ENCODE data around the gene PIEZO1. TPM values are rescaled to one million over a fixed set of nuclear protein-coding genes. Genes with fewer than 3 reads are reported as not detected.

Gene PIEZO1
- total RNA-seq, 1 donor from 2014 or later, result 5.5 TPM

- no peaks in the 10 kb centered on the region for H3K4me1 Mint-ChIP-seq
- Histone ChIP-seq H3K4me2 (no peak overlapping the region), H3K9ac (no peak overlapping the region), H3K36me3 (no peaks in the 10 kb centered on the region), H3F3A (ENCODE audit: low read depth) (no peaks in the 10 kb centered on the region), H2AFZ (replicated peaks) (no peak overlapping the region), H3K27me3 (no peaks in the 10 kb centered on the region), H3K27ac (no peak overlapping the region), H3K9me3 (ENCODE audit: low read depth) (no peaks in the 10 kb centered on the region), H3K4me1 (no peaks in the 10 kb centered on the region), H3K79me2 (ENCODE audit: low read depth) (no peaks in the 10 kb centered on the region), H3K4me3 (no peak overlapping the region), H4K20me1 (ENCODE audit: low read depth) (no peaks in the 10 kb centered on the region)
- no peak overlapping the region for H3K4me3 Mint-ChIP-seq
- no peak overlapping the region for H3K27ac Mint-ChIP-seq
- H3K27me3 Mint-ChIP-seq (ENCODE audit: insufficient read depth, low read depth), result peaks cover 2% of the 10 kb centered on the region
- peaks cover 3% of the 10 kb centered on the region for H3K36me3 Mint-ChIP-seq
- TF ChIP-seq EZH2phosphoT487 (IDR thresholded peaks at IDR 0.05), result no peak
- no peak for TF ChIP-seq CTCF (IDR thresholded peaks at IDR 0.05)
- no peak for TF ChIP-seq EZH2 (IDR thresholded peaks at IDR 0.05)
- no peaks in the 10 kb centered on the region for H3K9me3 Mint-ChIP-seq
- no peak for DNase-seq (ENCODE audit: low spot score)
These were observed 63.8 kb downstream of the PIEZO1 start for GRCh38 chr16:88721236-88721635.

DNA sequence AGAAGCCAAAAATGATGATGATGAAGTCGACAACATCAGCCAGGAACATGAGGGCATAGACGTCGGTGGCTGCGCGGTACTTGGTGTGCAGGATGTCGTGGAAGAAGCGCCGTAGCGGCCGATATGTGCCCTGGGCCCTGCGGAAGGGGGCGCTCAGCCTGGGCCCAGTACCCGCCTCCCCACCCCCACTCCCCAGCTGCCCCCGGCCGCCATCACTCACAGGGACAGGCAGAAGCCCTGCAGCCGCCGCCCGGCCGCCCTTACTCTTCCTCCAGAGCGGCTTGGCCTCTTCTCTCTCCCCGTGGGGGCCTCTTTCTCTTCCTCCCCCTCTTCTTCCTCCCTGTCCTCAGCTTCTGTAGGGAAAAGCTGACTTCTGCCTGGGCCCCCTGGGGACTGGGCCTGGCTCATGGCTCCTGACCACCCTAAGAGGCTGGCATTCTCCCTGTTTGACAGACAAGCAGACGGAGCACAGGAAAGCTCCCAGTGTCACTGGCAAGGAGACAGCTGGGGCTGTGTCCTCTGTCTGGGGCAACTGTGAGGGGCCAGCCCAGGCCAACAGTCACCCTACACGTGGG is 64.5 kb downstream of the PIEZO1 start:
- no peak overlapping the region for H3K9ac ChIP-seq
- no peaks in the 10 kb centered on the region for H3F3A ChIP-seq (ENCODE audit: low read depth)
- peaks cover 3% of the 10 kb centered on the region for H3K27me3 Mint-ChIP-seq (ENCODE audit: insufficient read depth, low read depth)
- H3K9me3 ChIP-seq (ENCODE audit: low read depth), result no peaks in the 10 kb centered on the region
- no peak overlapping the region for H3K27ac ChIP-seq
- peaks cover 3% of the 10 kb centered on the region for H3K36me3 Mint-ChIP-seq
- no peak overlapping the region for H3K4me2 ChIP-seq
- DNase-seq (ENCODE audit: low spot score), result no peak
- no peaks in the 10 kb centered on the region for H3K36me3 ChIP-seq
- H3K4me1 Mint-ChIP-seq, result no peaks in the 10 kb centered on the region
- H3K27me3 ChIP-seq, result no peaks in the 10 kb centered on the region
- no peaks in the 10 kb centered on the region for H3K9me3 Mint-ChIP-seq
- H3K79me2 ChIP-seq (ENCODE audit: low read depth), result no peaks in the 10 kb centered on the region
- TF ChIP-seq EZH2phosphoT487 (IDR thresholded peaks at IDR 0.05) (no peak), CTCF (IDR thresholded peaks at IDR 0.05) (no peak), EZH2 (IDR thresholded peaks at IDR 0.05) (no peak)
- H3K27ac Mint-ChIP-seq, result no peak overlapping the region
- H3K4me3 Mint-ChIP-seq, result no peak overlapping the region
- H2AFZ ChIP-seq (replicated peaks), result no peak overlapping the region
- H3K4me3 ChIP-seq, result no peak overlapping the region
- no peaks in the 10 kb centered on the region for H4K20me1 ChIP-seq (ENCODE audit: low read depth)
- H3K4me1 ChIP-seq, result no peaks in the 10 kb centered on the region

- Mint-ChIP-seq H3K9me3 (no peaks in the 10 kb centered on the region), H3K36me3 (peaks cover 3% of the 10 kb centered on the region), H3K4me1 (no peaks in the 10 kb centered on the region), H3K27me3 (ENCODE audit: insufficient read depth, low read depth) (peaks cover 3% of the 10 kb centered on the region), H3K27ac (no peak overlapping the region), H3K4me3 (no peak overlapping the region)
- H3K27ac ChIP-seq, result no peak overlapping the region
- no peak for TF ChIP-seq EZH2phosphoT487 (IDR thresholded peaks at IDR 0.05)
- TF ChIP-seq EZH2 (IDR thresholded peaks at IDR 0.05), result no peak
- TF ChIP-seq CTCF (IDR thresholded peaks at IDR 0.05), result no peak
- no peak overlapping the region for H2AFZ ChIP-seq (replicated peaks)
- H3K79me2 ChIP-seq (ENCODE audit: low read depth), result no peaks in the 10 kb centered on the region
- H3K4me3 ChIP-seq, result no peak overlapping the region
- H3K4me2 ChIP-seq, result no peak overlapping the region
- no peak for DNase-seq (ENCODE audit: low spot score)
- H4K20me1 ChIP-seq (ENCODE audit: low read depth), result no peaks in the 10 kb centered on the region
- H3K4me1 ChIP-seq, result no peaks in the 10 kb centered on the region
- no peaks in the 10 kb centered on the region for H3K36me3 ChIP-seq
- no peaks in the 10 kb centered on the region for H3K27me3 ChIP-seq
- no peaks in the 10 kb centered on the region for H3F3A ChIP-seq (ENCODE audit: low read depth)
- no peak overlapping the region for H3K9ac ChIP-seq
- no peaks in the 10 kb centered on the region for H3K9me3 ChIP-seq (ENCODE audit: low read depth)
These were observed 65.1 kb downstream of the PIEZO1 start for GRCh38 chr16:88719933-88720296.
